Pancreas (tissue), 10 donors: ENCODE data around the gene C1QL4. TPM values are rescaled to one million over a fixed set of nuclear protein-coding genes. Genes with fewer than 3 reads are reported as not detected.
"Not testable (repeated sequence)": the region's sequence is repeated elsewhere in the genome, so short reads cannot be mapped to it uniquely, and the experiment has no call there.

ENCODE experiments used
- ATAC-seq, 4 donors: fragments of 200-7000 bp; cut with Tn5 transposase; one replicate each; pipeline versions ENCODE4 v1.8.0 to v1.9.1; 2020; ENCODE audit warnings: mild to moderate bottlenecking in 4 of 4, moderate library complexity in 4 of 4
- DNase-seq, 6 donors: peaks; one replicate each; pipeline ENCODE4 v3.0.0-alpha.2; 2020
- FAIRE-seq: peaks from 2 replicates; lab custom pipeline; 2012; peaks lifted over from hg19 to GRCh38; lab: Jason Lieb, UNC
- H3K27ac ChIP-seq, 4 donors: fragments of 200-600 bp; sonication (generic); 1 replicate in 3 of 4; 2 replicates in 1 of 4; pipeline versions ENCODE4 v1.5.0 to v1.8.0; 2020
- H3K27me3 ChIP-seq, 4 donors: fragments of 200-600 bp; one replicate each; pipeline ENCODE4 v1.8.0; 2021
- H3K36me3 ChIP-seq, 3 donors: fragments of 200-600 bp; sonication (generic) in 1 of 3; one replicate each; pipeline versions ENCODE4 v1.5.0 to v1.8.0; 2020 to 2021
- H3K4me1 ChIP-seq, 3 donors: fragments of 200-600 bp; one replicate each; pipeline ENCODE4 v1.8.0; 2021
- H3K4me3 ChIP-seq, 4 donors: fragments of 200-600 bp; sonication (generic) in 2 of 4; one replicate each; pipeline versions ENCODE4 v1.5.0 to v1.8.0; 2020 to 2021
- H3K9me3 ChIP-seq, 4 donors: fragments of 200-600 bp; one replicate each; pipeline ENCODE4 v1.8.0; 2021
- WGBS, 2 donors: extraction: QIAGEN DNeasy Blood & Tissue Kit; methylation state at CpG; one replicate each; pipeline ENCODE4 v1.1.7; 2013; 5-methylcytosine and 5-hydroxymethylcytosine counted together
- intact Hi-C, 3 donors: fragments of 100-400 bp; cut with DNase I; formaldehyde crosslinking; loops; one replicate each; pipeline versions ENCODE4 v1.11.1 to v1.14.2; 2022
- polyA plus RNA-seq, 2 donors: library from polyadenylated mRNA; stranded (reverse); fragments of 200-250 nt; gene quantifications; one replicate each; pipeline ENCODE4 v1.2.3, GENCODE V29; 2013
- total RNA-seq, 6 donors: library from RNA; stranded (reverse); fragmentation: NEBNext Ultra II Directional in 4 of 6; extraction: Animal tissue kit (Norgen Biotek cat#: 25700) in 4 of 6; gene quantifications; one replicate each; pipeline versions ENCODE4 v1.2.1 to v1.2.4, GENCODE V29; 2021 to 2023
- TF ChIP-seq, protein P1 (sequence below), 4 donors: fragments of 200-600 bp; sonication (generic) in 3 of 4; IDR thresholded peaks; one replicate each; pipeline versions ENCODE4 v1.5.0 to v1.8.0; 2021; ENCODE audit warnings: antibody characterized with exemption in 4 of 4
- donor health status: healthy with polysubstance abuse.
- donor health status: DM: no; HTN: no; CAD: no; lungs with moderate emphysema.
- donor health status: DM: no; HTN: no; CAD: no.
- donor health status: control.
- donor health status: control.
- donor health status: Bipolar disorder and iron deficiency.
- donor health status: DM: yes; HTN: yes; CAD: no.
- donor health status: DM: no; HTN: no; CAD: no.
- donor health status: DM: no; HTN: no; CAD: no.
- donor health status: DM: yes; HTN: yes; CAD: no.

The C1QL4 gene
- total and polyA plus RNA-seq, 8 donors = not detected

DNA sequence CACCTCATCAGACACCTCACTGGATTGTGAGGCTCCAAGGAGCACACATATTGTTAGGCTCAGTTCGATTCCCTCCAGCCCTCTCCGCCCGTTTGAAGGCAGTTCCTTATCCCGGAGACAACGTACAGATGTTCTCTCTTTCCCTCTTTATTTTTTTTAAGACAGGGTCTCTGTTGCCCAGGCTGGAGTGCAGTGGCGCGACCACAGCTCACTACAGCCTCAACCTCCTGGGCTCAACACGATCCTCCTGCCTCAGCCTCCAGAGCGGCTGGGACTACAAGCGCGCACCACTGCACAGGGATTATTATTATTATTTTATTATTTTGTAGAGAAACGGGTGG, 14.7 kb downstream of the C1QL4 start:
- no peak for ATAC-seq
- H3K4me1 ChIP-seq = no peaks in the 10 kb centered on the region
- TF ChIP-seq, protein P1, sequence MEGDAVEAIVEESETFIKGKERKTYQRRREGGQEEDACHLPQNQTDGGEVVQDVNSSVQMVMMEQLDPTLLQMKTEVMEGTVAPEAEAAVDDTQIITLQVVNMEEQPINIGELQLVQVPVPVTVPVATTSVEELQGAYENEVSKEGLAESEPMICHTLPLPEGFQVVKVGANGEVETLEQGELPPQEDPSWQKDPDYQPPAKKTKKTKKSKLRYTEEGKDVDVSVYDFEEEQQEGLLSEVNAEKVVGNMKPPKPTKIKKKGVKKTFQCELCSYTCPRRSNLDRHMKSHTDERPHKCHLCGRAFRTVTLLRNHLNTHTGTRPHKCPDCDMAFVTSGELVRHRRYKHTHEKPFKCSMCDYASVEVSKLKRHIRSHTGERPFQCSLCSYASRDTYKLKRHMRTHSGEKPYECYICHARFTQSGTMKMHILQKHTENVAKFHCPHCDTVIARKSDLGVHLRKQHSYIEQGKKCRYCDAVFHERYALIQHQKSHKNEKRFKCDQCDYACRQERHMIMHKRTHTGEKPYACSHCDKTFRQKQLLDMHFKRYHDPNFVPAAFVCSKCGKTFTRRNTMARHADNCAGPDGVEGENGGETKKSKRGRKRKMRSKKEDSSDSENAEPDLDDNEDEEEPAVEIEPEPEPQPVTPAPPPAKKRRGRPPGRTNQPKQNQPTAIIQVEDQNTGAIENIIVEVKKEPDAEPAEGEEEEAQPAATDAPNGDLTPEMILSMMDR (IDR thresholded peaks at IDR 0.05) = no peak
- H3K27ac ChIP-seq = peak overlapping the region in 1 of 4 donors; percentile 26
- H3K27me3 ChIP-seq = no peaks in the 10 kb centered on the region
- H3K36me3 ChIP-seq = no peaks in the 10 kb centered on the region
- peak overlapping the region; percentile 44 to 65 (median 56) for H3K4me3 ChIP-seq
- no peaks in the 10 kb centered on the region for H3K9me3 ChIP-seq
- FAIRE-seq = no peak
- no peak for DNase-seq
- WGBS, 2 donors = 45 to 47% methylated on average over 12 of the region's 12 CpGs
- intact Hi-C loops = no loop called here

DNA sequence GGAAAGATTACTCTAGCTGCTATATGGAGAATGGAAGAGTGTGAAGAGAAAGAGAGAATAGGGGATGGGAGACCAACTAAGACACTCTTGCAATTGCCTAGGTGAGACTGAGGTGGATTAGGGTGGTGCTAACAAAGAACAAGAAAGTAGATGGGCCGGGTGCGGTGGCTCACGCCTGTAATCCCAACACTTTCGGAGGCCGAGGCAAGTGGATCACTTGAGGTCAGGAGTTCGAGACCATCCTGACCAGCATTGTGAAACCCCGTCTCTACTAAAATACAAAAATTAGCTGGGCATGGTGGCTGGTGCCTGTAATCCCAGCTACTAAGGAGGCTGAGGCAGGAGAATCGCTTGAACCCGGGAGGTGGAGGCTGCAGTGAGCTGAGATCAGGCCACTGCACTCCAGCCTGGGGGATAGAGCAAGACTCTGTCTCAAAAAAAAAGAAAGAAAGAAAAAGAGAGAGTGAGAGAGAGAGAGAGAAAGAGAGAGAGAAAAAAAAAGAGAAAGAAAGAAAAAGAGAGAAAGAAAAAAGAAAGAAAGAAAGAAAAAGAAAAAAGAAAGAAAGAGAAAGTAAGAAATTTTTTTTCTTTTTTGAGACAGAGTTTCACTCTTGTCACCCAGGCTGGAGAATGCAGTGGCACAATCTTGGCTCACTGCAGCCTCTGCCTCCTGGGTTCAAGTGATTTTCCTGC, 16.4 kb downstream of the C1QL4 start:
- WGBS, 2 donors = 82 to 90% methylated on average over 9 of the region's 9 CpGs
- ATAC-seq, H3K27me3 ChIP-seq, H3K4me3 ChIP-seq, H3K9me3 ChIP-seq, H3K4me1 ChIP-seq, H3K36me3 ChIP-seq, intact Hi-C loops, FAIRE-seq, H3K27ac ChIP-seq: not testable (repeated sequence)
- peak in 1 of 6 donors; percentile 13 for DNase-seq

DNA sequence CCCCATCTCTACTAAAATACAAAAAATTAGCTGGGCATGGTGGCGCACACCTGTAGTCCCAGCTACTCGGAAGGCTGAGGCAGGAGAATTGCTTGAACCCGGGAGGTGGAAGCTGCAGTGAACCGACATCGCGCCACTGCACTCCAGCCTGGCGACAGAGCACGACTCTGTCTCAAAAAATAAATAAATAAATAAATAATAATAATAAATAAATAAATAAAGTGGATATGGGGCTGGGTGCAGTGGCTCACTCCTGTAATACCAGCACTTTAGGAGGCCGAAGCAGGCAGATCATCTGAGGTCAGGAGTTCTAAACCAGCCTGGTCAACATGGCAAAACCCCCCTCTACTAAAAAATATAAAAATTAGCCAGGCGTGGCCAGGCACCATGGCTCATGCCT, 19.9 kb downstream of the C1QL4 start:
- H3K27me3 ChIP-seq, H3K9me3 ChIP-seq, H3K4me3 ChIP-seq, DNase-seq, ATAC-seq, FAIRE-seq, H3K27ac ChIP-seq, H3K36me3 ChIP-seq, intact Hi-C loops, H3K4me1 ChIP-seq: not testable (repeated sequence)
- 92 to 96% methylated on average over 10 of the region's 10 CpGs for WGBS, 2 donors

DNA sequence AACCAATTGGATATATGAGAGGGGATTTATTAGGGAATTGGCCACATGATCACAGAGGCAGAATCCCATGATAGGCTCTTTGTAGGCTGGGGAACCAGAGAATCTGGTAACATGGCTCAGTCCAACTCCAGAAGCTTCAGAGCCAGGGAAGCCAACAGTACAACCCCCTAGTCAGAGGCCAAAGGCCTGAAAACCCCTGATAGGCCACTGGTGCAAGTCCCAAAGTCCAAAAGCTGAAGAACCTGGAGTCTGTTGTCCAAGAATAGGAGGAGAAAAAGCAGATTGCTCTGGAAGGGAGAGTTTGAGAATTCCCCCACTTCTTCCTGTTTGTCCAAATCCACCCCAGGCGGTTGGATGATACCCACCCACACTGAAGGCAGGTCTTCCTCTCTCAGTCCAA, 22.2 kb downstream of the C1QL4 start:
- Histone ChIP-seq H3K4me1 (no peaks in the 10 kb centered on the region), H3K4me3 (no peak overlapping the region), H3K36me3 (no peaks in the 10 kb centered on the region), H3K27me3 (no peaks in the 10 kb centered on the region), H3K9me3 (no peaks in the 10 kb centered on the region), H3K27ac (no peak overlapping the region)
- FAIRE-seq (no peak), DNase-seq (no peak), ATAC-seq (no peak)
- WGBS, 2 donors = 92% methylated on average over 1 of the region's 1 CpG
- TF ChIP-seq, protein P1 (IDR thresholded peaks at IDR 0.05) = no peak
- intact Hi-C loops = no loop called here

DNA sequence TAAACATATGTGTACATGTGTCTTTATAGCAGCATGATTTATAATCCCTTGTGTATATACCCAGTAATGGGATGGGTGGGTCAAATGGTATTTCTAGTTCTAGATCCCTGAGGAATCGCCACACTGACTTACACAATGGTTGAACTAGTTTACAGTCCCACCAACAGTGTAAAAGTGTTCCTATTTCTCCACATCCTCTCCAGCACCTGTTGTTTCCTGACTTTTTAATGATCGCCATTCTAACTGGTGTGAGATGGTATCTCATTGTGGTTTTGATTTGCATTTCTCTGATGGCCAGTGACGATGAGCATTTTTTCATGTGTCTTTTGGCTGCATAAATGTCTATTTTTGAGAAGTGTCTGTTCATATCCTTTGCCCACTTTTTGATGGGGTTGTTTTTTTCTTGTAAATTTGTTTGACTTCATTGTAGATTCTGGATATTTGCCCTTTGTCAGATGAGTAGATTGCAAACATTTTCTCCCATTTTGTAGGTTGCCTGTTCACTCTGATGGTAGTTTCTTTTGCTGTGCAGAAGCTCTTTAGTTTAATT, 26.5 kb downstream of the C1QL4 start:
- H3K4me3 ChIP-seq, ATAC-seq, H3K36me3 ChIP-seq, H3K4me1 ChIP-seq, H3K27me3 ChIP-seq, FAIRE-seq, H3K27ac ChIP-seq, DNase-seq, H3K9me3 ChIP-seq, intact Hi-C loops: not testable (repeated sequence)
- 47 to 69% methylated on average over 2 of the region's 3 CpGs for WGBS, 2 donors

DNA sequence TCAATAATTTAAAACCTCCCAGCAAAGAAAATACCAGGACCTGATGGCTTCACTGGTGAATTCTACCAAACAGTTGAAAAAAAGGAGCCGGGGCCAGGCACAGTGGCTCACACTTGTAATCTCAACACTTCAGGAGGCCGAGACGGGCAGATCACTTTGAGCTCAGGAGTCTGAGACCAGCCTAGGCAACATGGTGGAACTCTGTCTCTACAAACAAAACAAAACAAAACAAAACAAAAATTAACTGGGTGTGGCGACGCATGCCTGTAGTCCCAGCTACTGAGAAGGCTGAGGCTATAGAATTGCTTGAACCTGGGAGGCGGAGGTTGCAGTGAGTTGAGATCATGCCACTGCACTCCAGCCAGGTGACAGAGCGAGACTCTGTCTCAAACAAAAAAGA, 27.6 kb downstream of the C1QL4 start:
- ATAC-seq = no peak
- Histone ChIP-seq H3K27me3 (no peaks in the 10 kb centered on the region), H3K4me1 (no peaks in the 10 kb centered on the region), H3K4me3 (no peak overlapping the region), H3K36me3 (no peaks in the 10 kb centered on the region), H3K27ac (no peak overlapping the region), H3K9me3 (no peaks in the 10 kb centered on the region)
- peak in 1 of 6 donors; percentile 11 for DNase-seq
- intact Hi-C loops = no loop called here
- TF ChIP-seq, protein P1 (IDR thresholded peaks at IDR 0.05) = no peak
- WGBS, 2 donors = 92% methylated on average over 7 of the region's 7 CpGs
- FAIRE-seq = no peak
